Stimulated activated naive CD8-positive, alpha-beta T cell treated with anti-CD3 and anti-CD28 coated beads, Interleukin-15, amount 100 ng/mL, for 72 hours (primary cell): ENCODE measurements around the gene MLNR.

ENCODE experiments used
- ATAC-seq: fragments of 150-1000 bp; cut with Tn5 transposase; 2 replicates; pipeline ENCODE4 v1.10.0; 2021; ENCODE audit warnings: mild to moderate bottlenecking, moderate library complexity
- DNase-seq, 2 donors: peaks; one replicate each; pipeline ENCODE4 v3.0.0; 2021 to 2022
- H3K27ac Mint-ChIP-seq, 2 donors: one replicate each; pipeline ENCODE4 v1.8.0; 2022; ENCODE audit warnings: mild to moderate bottlenecking in 2 of 2, mixed read lengths in 2 of 2, moderate library complexity in 2 of 2
- H3K27me3 Mint-ChIP-seq: one replicate; pipeline ENCODE4 v1.8.0; 2022; ENCODE audit warnings: mixed read lengths
- H3K4me1 Mint-ChIP-seq: one replicate; pipeline ENCODE4 v1.8.0; 2022; ENCODE audit warnings: mild to moderate bottlenecking, mixed read lengths
- H3K4me3 Mint-ChIP-seq, 2 donors: one replicate each; pipeline ENCODE4 v1.8.0; 2022; ENCODE audit warnings: mild to moderate bottlenecking in 2 of 2, mixed read lengths in 2 of 2, moderate library complexity in 1 of 2
- H3K9me3 Mint-ChIP-seq, 2 donors: one replicate each; pipeline ENCODE4 v1.8.0; 2022; ENCODE audit warnings: mixed read lengths in 2 of 2

Gene MLNR

DNA sequence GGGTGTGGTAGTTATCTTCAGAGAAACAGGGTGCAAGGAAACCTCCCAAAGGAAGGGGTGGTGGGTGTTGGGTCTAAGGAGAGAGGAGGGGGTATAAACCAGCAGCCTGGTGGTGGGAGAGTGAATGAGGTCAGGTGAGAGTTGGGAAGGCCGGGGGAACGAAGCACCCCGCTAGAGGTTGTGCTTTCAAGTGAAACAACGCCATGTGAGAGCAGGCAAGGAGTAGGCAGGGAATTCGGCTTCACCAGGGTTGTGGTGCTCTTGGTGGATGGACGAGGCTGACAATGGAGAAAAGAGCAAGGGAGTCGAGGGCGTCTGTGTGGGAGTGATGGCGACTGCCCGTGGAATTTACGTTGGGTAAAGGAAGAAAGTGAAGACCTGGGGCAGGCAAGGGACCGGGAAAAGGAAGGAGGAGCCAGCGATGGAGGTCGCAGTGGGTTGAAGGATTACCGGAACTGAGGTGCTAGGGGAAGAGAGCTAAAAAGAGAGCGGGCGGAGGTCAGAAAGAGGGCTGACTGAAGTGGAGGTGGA lies 2.1 kb upstream of the MLNR start:
- peaks cover 61% of the 10 kb centered on the region for H3K27me3 Mint-ChIP-seq
- peaks cover 25% of the 10 kb centered on the region for H3K4me1 Mint-ChIP-seq
- ATAC-seq (no peak), DNase-seq (no peak)
- no peak overlapping the region for H3K4me3 Mint-ChIP-seq
- no peak overlapping the region for H3K27ac Mint-ChIP-seq
- H3K9me3 Mint-ChIP-seq: no peaks in the 10 kb centered on the region

DNA sequence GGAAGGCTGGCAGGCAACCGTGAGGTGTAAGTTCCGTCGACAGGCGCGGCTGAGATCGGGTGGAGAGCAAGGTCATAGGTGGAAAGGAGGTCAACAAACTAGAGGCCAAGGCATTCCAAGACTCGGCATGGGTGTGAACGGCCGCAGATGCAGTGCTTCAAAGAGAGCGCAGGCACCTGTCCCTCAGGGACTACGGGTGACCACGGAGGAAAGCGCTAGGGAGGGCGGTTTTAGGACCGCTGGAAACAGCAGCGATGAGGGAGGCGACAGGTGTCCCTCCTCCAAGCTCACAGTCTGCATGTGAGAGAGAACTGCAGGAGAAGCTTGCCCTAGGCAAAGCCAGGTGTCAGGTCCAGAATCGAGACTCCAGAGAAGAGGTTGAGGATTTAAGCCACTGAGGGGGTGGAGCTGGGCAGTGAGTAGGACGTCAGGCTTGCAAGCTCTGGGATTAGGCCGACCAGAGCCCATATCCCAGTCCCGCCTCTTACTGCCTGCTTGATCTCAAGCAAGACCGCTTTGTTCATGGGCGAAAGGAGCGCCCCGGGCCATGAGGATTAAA lies 1.6 kb upstream of the MLNR start:
- Mint-ChIP-seq H3K27me3 (peaks cover 63% of the 10 kb centered on the region), H3K27ac (no peak overlapping the region), H3K4me3 (no peak overlapping the region), H3K9me3 (no peaks in the 10 kb centered on the region), H3K4me1 (peaks cover 25% of the 10 kb centered on the region)
- DNase-seq (no peak), ATAC-seq (no peak)

DNA sequence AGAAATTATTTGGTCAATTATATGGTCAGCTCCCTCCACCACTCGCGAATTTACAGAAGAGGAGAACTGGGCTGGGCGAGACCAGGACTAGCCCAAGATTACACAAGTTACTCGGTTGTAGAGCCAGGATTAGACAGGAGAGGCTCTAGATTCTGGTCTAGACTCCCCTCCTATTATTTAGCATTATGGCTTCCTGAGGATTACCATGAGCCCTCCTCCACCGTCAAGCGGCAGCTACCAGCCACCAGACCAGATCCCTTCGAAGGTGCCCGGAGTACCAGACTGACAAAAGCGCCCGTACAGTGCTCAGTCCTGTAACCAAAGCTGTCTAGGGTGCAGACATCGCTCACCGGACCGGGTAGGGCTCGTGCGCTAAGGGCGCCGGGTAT lies 497 bp upstream of the MLNR start:
- Mint-ChIP-seq H3K9me3 (no peaks in the 10 kb centered on the region), H3K4me3 (peak overlapping the region; percentile 64 to 66), H3K27ac (no peak overlapping the region), H3K4me1 (peaks cover 21% of the 10 kb centered on the region), H3K27me3 (peaks cover 74% of the 10 kb centered on the region)
- ATAC-seq: peak; percentile 35
- no peak for DNase-seq

DNA sequence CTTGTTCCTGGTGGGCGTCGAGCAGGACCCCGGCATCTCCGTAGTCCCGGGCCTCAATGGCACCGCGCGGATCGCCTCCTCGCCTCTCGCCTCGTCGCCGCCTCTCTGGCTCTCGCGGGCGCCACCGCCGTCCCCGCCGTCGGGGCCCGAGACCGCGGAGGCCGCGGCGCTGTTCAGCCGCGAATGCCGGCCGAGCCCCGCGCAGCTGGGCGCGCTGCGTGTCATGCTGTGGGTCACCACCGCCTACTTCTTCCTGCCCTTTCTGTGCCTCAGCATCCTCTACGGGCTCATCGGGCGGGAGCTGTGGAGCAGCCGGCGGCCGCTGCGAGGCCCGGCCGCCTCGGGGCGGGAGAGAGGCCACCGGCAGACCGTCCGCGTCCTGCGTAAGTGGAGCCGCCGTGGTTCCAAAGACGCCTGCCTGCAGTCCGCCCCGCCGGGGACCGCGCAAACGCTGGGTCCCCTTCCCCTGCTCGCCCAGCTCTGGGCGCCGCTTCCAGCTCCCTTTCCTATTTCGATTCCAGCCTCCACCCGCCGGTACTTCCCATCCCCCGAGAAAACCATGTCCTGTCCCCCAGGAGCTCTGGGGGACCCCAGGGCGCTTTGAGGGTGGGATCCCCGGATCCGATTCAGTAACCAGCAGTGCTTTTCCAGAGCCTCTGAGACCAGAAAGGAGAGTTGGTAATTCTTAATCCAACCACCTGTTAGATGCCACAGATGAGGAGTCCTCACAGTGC lies 885 bp downstream of the MLNR start:
- Mint-ChIP-seq H3K9me3 (no peaks in the 10 kb centered on the region), H3K4me1 (peaks cover 13% of the 10 kb centered on the region), H3K27me3 (peaks cover 85% of the 10 kb centered on the region), H3K4me3 (peak overlapping the region; percentile 76 to 83), H3K27ac (no peak overlapping the region)
- ATAC-seq (peak; percentile 38), DNase-seq (peak; percentile 18 to 26)

DNA sequence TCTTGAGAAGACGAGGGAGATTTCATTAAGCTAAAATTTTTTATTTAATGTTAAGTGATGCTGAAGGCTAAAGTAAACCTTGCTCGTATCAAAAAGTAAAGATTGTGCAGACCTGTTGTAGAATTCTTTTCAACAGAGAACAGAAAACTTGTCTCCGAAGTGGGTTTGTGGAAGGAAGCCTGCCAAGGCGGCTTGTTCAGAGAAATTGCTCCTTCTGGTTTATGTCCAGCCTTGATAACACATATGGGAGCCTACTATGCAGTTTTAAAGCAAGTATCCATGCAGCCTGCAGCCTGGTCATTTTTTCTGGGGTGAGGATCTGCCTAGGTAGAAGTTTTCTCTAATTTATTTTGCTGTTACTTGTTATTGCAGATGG lies 1.4 kb downstream of the MLNR start:
- H3K27ac Mint-ChIP-seq: no peak overlapping the region
- H3K4me3 Mint-ChIP-seq: peak overlapping the region; percentile 76 to 83
- ATAC-seq (no peak), DNase-seq (no peak)
- peaks cover 13% of the 10 kb centered on the region for H3K4me1 Mint-ChIP-seq
- H3K27me3 Mint-ChIP-seq: peaks cover 88% of the 10 kb centered on the region
- H3K9me3 Mint-ChIP-seq: no peaks in the 10 kb centered on the region

DNA sequence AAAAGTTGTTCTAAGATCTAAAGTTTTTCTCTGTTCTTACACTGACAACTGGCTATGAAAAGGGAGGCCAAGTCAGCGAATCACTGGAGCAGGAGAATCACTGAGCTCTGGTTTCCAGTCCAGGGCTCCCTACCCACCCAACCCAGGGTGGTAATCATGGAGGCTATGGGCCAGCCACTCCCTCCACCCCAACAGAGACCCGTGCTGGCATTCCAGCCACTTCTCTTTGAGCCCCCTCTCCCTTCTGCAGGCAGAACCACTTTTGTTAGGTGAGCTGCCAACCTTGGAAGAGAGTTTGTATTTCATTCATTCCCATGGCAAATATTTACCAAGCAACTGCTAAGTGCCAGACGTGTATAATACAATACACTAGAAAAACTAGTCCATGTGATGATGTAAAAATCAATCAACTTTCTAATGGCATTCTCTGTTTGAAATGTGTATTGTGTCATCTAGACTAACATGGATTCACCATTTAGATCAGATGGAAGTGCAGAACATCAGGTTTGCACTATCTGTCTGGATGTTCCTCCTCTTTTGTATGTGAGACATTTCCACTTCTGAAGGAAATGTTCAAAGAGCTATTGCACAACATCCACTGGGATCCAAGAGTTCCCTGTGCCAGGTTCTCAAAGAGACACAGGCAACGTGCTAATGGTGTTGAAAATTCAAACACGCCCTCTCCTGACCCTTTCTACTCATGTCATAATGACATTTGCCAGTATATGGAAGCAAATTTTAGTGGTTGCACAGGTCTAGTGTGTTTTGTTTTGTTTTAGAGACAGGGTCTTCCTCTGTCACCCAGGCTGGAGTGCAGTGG lies 5.3 kb downstream of the MLNR start:
- DNase-seq (no peak), ATAC-seq (no peak)
- Mint-ChIP-seq H3K4me3 (no peak overlapping the region), H3K27me3 (peaks cover 55% of the 10 kb centered on the region), H3K4me1 (peaks cover 6% of the 10 kb centered on the region), H3K27ac (no peak overlapping the region), H3K9me3 (no peaks in the 10 kb centered on the region)

DNA sequence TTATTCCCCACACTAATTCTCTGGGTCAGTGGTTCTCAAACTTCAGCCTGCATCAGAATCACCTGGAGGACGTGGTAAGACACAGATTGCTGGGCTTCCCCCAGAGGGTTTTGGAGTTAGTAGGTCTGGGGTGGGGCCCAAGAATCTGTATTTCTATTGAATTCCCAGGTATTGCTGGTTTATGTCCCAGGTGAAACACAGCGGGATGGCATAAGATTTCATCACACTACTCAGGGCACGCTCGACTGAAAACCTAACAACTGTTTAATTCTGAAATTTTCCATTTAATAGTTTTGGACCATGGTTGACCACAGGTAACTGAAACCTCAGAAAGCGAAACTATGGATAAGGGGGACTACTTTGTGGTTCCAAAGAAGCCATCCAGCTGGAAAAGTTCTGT lies 6.5 kb downstream of the MLNR start:
- Mint-ChIP-seq H3K27ac (no peak overlapping the region), H3K4me1 (no peaks in the 10 kb centered on the region), H3K4me3 (no peak overlapping the region), H3K9me3 (no peaks in the 10 kb centered on the region), H3K27me3 (peaks cover 43% of the 10 kb centered on the region)
- no peak for DNase-seq
- ATAC-seq: no peak

DNA sequence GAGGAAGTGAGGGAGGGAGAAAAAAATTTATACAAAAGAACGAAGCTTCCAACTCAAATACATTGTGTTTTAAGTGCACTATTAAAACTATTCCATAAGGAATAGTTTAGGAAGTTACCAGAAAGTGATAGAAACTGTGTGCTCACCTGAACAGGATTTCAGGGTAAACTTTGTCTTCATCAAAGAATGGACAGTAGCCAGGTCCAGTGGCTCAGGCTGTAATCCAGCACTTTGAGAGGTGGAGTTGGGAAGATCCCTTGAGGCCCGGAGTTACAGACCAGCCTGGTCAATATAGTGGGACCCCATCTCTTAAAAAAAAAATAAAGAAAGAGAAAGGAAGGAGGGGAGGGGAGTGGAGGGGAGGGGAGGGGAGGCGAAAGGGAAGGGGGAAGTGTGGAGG lies 14.6 kb downstream of the MLNR start:
- no peaks in the 10 kb centered on the region for H3K9me3 Mint-ChIP-seq
- H3K27ac Mint-ChIP-seq: no peak overlapping the region
- ATAC-seq: no peak
- no peaks in the 10 kb centered on the region for H3K27me3 Mint-ChIP-seq
- no peak overlapping the region for H3K4me3 Mint-ChIP-seq
- DNase-seq: no peak
- no peaks in the 10 kb centered on the region for H3K4me1 Mint-ChIP-seq

DNA sequence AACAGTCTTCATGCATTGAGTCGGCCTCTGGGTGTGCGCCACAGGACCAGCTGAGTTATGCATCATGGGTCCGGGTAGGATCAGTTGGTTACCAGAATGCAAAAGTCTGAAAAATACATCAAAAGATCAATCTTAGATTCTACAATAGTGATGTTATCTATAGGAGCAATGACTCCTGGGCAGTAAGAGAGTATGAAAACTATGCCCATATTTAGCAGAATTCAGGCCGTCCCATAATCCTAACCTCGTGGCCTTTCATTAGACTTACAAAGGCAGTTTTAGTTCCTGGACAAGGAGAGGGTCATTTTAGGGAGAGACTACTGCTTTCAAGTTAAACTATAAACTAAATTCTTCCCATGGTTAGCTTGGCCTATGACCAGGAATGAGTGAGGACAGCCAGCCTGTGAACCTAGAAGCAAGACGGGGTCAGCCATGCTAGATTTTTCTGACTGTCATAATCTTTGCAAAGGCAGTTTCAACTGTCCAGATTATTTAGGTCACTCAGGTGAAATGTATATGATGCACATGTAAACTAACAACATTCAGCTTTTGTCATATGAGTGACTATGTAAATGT lies 15.8 kb downstream of the MLNR start:
- H3K4me1 Mint-ChIP-seq: no peaks in the 10 kb centered on the region
- DNase-seq (no peak), ATAC-seq (no peak)
- no peak overlapping the region for H3K4me3 Mint-ChIP-seq
- H3K9me3 Mint-ChIP-seq: no peaks in the 10 kb centered on the region
- no peak overlapping the region for H3K27ac Mint-ChIP-seq
- no peaks in the 10 kb centered on the region for H3K27me3 Mint-ChIP-seq

DNA sequence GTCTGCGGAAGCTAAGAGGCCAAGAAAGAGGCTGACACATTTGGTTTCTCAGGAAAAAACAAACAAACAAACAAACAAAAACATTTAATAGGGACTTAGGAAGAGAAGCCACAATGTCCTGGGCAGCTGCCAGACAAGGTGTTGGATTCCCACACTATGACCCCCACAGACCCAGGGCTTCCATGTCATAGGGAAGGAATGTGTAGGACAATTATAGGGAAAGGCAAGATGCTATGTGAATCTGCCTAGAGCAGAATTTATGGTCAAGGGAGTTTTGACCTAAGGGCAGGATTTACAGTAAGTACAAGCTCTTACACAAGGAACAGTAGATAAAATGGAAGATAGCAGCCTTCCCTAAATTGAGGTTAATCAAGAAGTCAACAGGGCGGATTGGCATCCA lies 18.5 kb downstream of the MLNR start:
- Mint-ChIP-seq H3K27me3 (no peaks in the 10 kb centered on the region), H3K27ac (no peak overlapping the region), H3K4me3 (no peak overlapping the region), H3K4me1 (no peaks in the 10 kb centered on the region), H3K9me3 (no peaks in the 10 kb centered on the region)
- no peak for ATAC-seq
- no peak for DNase-seq

DNA sequence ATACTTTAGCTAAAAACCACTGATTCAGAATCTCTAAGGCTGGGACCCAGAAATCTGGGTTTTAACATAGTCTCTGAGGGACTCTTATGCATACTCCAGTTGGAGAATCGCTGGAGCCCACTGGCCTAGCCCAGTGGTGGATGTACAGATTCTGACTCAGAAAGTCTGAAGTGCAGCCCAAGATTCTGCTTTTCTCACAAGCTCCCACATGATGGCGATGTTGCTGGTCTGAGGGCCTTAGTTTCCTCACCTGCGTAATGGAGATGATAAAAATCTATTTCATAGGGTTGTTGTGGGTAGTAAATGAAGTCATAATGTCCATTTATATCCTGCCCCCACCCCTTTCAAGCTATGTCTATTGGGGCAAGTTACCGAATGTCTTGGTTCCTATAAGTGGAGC lies 19.9 kb downstream of the MLNR start:
- Mint-ChIP-seq H3K27ac (no peak overlapping the region), H3K4me1 (no peaks in the 10 kb centered on the region), H3K4me3 (no peak overlapping the region), H3K27me3 (peaks cover 8% of the 10 kb centered on the region), H3K9me3 (no peaks in the 10 kb centered on the region)
- ATAC-seq (peak; percentile 88), DNase-seq (peak; percentile 29 to 50)

DNA sequence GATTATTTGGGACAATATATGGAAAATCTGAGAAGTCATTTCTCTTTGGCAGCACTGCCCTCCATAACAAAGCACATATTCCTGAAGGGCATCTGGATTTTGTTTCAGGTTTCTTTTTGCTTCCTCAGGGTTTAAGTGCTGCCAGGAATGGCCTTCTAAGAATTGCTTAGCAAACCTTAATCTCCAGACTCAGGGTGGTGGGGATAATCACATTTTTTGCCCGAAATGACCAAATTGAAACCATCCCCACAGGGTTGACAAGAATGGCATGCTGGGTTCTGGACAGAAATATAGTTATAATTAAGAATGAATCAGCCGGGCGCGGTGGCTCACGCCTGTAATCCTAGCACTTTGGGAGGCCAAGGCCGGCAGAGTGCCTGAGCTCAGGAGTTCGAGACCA lies 21.2 kb downstream of the MLNR start:
- Mint-ChIP-seq H3K4me1 (no peaks in the 10 kb centered on the region), H3K27ac (no peak overlapping the region), H3K4me3 (no peak overlapping the region), H3K9me3 (no peaks in the 10 kb centered on the region), H3K27me3 (peaks cover 8% of the 10 kb centered on the region)
- no peak for DNase-seq
- ATAC-seq: no peak

DNA sequence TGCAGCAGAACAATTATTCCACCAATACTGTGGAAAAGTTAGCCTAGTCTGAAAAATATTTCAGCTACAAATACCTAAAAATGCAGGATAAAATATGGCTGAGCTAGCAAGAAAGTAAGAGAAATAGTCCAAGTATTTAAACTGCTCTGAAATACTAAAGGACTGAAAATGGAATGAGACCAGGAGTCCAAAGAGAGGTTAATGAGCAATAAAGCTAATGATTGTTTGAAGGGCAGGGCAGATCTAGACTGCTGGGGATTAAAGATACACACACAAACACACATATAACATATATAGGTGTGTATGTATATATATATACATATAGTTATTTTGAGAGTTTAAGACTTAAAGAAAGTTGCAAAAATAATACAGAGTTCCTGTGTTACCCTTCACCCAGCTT lies 25.0 kb downstream of the MLNR start:
- ATAC-seq (no peak), DNase-seq (no peak)
- Mint-ChIP-seq H3K27ac (no peak overlapping the region), H3K4me3 (no peak overlapping the region), H3K9me3 (no peaks in the 10 kb centered on the region), H3K4me1 (peaks cover 25% of the 10 kb centered on the region), H3K27me3 (peaks cover 8% of the 10 kb centered on the region)

DNA sequence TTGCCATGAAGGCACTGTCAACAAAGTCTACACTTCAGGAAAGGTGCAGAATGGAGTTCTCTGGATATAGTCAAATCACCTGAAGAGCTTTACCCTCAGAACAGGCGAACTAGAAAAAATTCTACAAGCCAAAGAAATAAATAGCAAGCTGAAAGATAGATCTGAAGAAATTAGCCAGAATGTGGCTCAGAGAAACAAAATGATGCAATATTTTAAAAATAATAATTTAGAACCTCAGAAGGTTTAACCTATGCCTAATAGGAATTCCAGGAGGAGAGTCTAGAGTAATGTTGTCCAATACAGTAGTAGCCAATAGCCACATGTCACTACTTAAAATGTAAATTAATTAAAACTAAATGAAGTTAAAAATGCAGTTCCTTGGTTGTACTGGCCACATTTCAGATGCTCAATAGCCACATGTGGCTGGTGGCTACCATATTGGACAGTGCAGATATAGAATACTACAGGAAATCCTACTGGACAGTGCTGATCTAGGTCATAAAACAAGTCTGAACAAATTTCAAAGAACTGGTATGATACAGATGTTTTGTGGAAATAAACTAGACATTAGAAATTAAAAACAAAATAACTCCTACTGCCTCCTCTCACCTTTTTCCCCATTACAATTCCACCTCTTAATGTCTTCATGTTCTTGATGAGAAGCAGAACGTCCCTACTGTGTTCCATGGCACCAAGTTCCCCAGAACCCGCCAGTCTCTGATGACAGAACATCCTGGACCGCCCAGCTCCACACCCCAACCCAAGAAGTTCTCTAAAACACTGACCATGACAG lies 26.9 kb downstream of the MLNR start:
- H3K27ac Mint-ChIP-seq: peak overlapping the region; percentile 96 to 97
- DNase-seq (no peak), ATAC-seq (peak; percentile 35)
- H3K9me3 Mint-ChIP-seq: no peaks in the 10 kb centered on the region
- H3K4me1 Mint-ChIP-seq: peaks cover 33% of the 10 kb centered on the region
- peaks cover 8% of the 10 kb centered on the region for H3K27me3 Mint-ChIP-seq
- peak overlapping the region; percentile 97 to 99 for H3K4me3 Mint-ChIP-seq
